Endothelial cell of umbilical vein (primary cell): Measurements from ENCODE around the gene SFMBT1.

Source experiments
- CTCF ChIP-seq, 2 donors: IDR thresholded peaks; 1 replicate in 1 of 2; 2 replicates in 1 of 2; pipeline ENCODE4 v1.5.1; 2011; ENCODE audit warnings: low read length in 2 of 2, mild to moderate bottlenecking in 2 of 2, moderate library complexity in 2 of 2, control low read depth in 1 of 2, inconsistent platforms in 1 of 2, low read depth in 1 of 2; ENCODE audit not compliant: insufficient read depth in 1 of 2; ENCODE audit errors: extremely low read depth in 1 of 2
- EZH2 ChIP-seq: IDR thresholded peaks from 2 replicates; pipeline ENCODE4 v1.6.1; 2012; ENCODE audit warnings: borderline replicate concordance, low read depth, mild to moderate bottlenecking, moderate library complexity, low read length, inconsistent platforms; ENCODE audit not compliant: severe bottlenecking
- GATA2 ChIP-seq: IDR thresholded peaks from 2 replicates; pipeline ENCODE4 v1.7.0; 2011; ENCODE audit warnings: low read depth, mild to moderate bottlenecking, moderate library complexity, mixed read lengths, low read length; ENCODE audit not compliant: insufficient read length, insufficient read depth
- JUN ChIP-seq: IDR thresholded peaks from 2 replicates; pipeline ENCODE4 v1.6.1; 2011; ENCODE audit warnings: borderline replicate concordance, low read depth; ENCODE audit not compliant: insufficient read length, insufficient read depth
- POLR2A ChIP-seq: IDR thresholded peaks from 2 replicates; pipeline ENCODE4 v1.6.1; 2012; ENCODE audit warnings: low read depth, mild to moderate bottlenecking, control low read depth, low read length
- POLR2AphosphoS5 ChIP-seq: IDR thresholded peaks from 2 replicates; pipeline ENCODE4 v1.6.1; 2012; ENCODE audit warnings: low read depth, mild to moderate bottlenecking, control low read depth, low read length, moderate library complexity; ENCODE audit not compliant: insufficient read depth
- TF ChIP-seq, protein P1 (sequence below): IDR thresholded peaks from 2 replicates; pipeline ENCODE4 v1.6.1; 2011; ENCODE audit not compliant: insufficient read depth, insufficient read length

- no peak for TF ChIP-seq POLR2A
- TF ChIP-seq CTCF (IDR thresholded peaks at IDR 0.05; ENCODE audit: extremely low read depth in 1 of 2, insufficient read depth in 1 of 2, low read depth in 1 of 2, low read length in 2 of 2), result no peak
- TF ChIP-seq EZH2, result no peak
- TF ChIP-seq POLR2AphosphoS5, result no peak
- TF ChIP-seq JUN, result no peak
- TF ChIP-seq, protein P1, sequence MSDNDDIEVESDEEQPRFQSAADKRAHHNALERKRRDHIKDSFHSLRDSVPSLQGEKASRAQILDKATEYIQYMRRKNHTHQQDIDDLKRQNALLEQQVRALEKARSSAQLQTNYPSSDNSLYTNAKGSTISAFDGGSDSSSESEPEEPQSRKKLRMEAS, result no peak
- TF ChIP-seq GATA2, result no peak
Measured at GRCh38 chr3:53024315-53024714, 21.6 kb downstream of the SFMBT1 start.
